Ishikawa (cell line): Measurements from ENCODE around the gene IMMP2L.

Source experiments
- CEBPB ChIP-seq: IDR thresholded peaks from 2 replicates; pipeline ENCODE4 v1.6.1; 2012
- CREB1 ChIP-seq: IDR thresholded peaks from 2 replicates; pipeline ENCODE4 v1.6.1; 2012; ENCODE audit warnings: low read depth
- EGR1 ChIP-seq: IDR thresholded peaks from 2 replicates; pipeline ENCODE4 v1.6.1; 2012
- EP300 ChIP-seq: IDR thresholded peaks from 2 replicates; pipeline ENCODE4 v1.6.1; 2012; ENCODE audit warnings: borderline replicate concordance
- FOXM1 ChIP-seq: IDR thresholded peaks from 2 replicates; pipeline ENCODE4 v1.6.1; 2012; ENCODE audit warnings: low read depth, borderline replicate concordance
- NFIC ChIP-seq: IDR thresholded peaks from 2 replicates; pipeline ENCODE4 v1.6.1; 2012
- RAD21 ChIP-seq: IDR thresholded peaks from 2 replicates; pipeline ENCODE4 v1.6.1; 2012; ENCODE audit warnings: low read depth
- TAF1 ChIP-seq: IDR thresholded peaks from 2 replicates; pipeline ENCODE4 v1.6.1; 2012; ENCODE audit warnings: low read depth, mild to moderate bottlenecking
- TCF12 ChIP-seq: IDR thresholded peaks from 2 replicates; pipeline ENCODE4 v1.6.1; 2012; ENCODE audit warnings: low read depth
- TEAD4 ChIP-seq: IDR thresholded peaks from 2 replicates; pipeline ENCODE4 v1.6.1; 2012
- YY1 ChIP-seq: IDR thresholded peaks from 2 replicates; pipeline ENCODE4 v1.6.1; 2012; ENCODE audit warnings: low read depth
- ZBTB7A ChIP-seq: IDR thresholded peaks from 2 replicates; pipeline ENCODE4 v1.6.1; 2012; ENCODE audit warnings: low read depth
- TF ChIP-seq, protein P1 (sequence below): IDR thresholded peaks from 2 replicates; pipeline ENCODE4 v1.6.1; 2012
- TF ChIP-seq, protein P2 (sequence below): IDR thresholded peaks from 2 replicates; pipeline ENCODE4 v1.6.1; 2012
- TF ChIP-seq, protein P3 (sequence below): IDR thresholded peaks from 2 replicates; pipeline ENCODE4 v1.6.1; 2012; ENCODE audit warnings: low read depth, mild to moderate bottlenecking

Gene IMMP2L

DNA sequence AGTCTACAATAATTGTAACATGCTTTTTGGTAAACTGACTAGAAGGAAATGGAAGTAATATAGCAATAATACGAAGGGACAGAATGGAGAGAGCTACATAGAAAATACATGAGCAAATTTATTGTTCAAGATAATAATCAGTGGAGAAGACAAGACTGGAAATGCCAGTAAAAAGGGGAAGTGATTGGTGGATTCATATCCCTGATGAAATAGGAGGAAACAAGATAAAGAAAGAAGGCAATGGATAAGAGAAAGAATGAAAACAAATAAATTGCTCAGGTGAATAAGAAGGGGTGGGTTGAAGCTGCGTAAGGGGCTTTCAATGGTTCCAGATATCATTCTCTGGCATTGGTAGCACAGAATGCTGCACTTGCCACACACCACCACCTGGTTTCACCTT, 335.5 kb downstream of the IMMP2L start:
- TF ChIP-seq FOXM1 (no peak), TCF12 (no peak), CEBPB (no peak), RAD21 (no peak), NFIC (no peak), YY1 (no peak), EGR1 (no peak), ZBTB7A (no peak), TEAD4 (no peak), CREB1 (no peak), TAF1 (no peak), EP300 (no peak)
- TF ChIP-seq, protein P1, sequence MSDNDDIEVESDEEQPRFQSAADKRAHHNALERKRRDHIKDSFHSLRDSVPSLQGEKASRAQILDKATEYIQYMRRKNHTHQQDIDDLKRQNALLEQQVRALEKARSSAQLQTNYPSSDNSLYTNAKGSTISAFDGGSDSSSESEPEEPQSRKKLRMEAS, result no peak
- TF ChIP-seq, protein P2, sequence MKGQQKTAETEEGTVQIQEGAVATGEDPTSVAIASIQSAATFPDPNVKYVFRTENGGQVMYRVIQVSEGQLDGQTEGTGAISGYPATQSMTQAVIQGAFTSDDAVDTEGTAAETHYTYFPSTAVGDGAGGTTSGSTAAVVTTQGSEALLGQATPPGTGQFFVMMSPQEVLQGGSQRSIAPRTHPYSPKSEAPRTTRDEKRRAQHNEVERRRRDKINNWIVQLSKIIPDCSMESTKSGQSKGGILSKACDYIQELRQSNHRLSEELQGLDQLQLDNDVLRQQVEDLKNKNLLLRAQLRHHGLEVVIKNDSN, result no peak

DNA sequence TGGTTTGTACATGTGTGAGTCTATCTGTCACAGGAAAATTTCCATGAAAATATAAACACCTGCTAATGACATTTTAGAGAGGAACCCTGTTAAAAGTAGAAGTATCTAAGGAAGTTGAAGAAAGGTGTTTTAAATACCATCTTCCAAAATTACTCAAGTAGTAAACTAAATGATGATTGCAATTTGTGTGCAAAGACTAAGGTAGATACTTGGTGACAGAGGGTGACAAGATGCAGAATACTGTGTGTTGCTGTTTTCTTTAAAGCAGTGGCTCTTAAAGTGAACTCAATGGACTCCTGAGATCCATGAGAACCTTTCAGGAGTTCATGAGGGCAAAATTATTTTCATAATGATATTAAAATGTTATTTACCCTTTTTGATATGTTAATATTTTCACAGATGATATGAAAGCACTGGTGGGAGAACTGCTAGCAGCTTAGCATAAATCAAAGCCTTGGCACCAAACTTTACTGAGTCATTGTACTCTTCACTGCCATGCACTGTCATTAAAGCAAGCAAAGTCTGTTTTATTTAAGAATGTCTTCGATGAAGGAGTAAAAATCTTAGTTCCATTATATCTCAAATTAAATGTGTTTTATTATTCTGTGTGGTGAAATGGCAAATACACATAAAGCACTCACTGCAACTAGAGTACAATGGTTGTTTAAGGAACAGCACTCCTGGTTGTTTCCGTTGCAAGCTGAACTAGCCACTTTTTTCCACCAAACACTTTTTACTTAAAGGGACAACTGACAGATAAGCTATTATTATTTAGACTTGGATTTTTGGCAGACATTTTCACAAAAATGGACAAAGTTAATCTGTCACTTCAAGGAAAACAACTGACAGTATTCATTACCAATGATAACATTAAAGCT, 337.7 kb downstream of the IMMP2L start:
- TF ChIP-seq TCF12 (no peak), YY1 (no peak), TEAD4 (no peak), RAD21 (no peak), EGR1 (no peak), ZBTB7A (no peak), FOXM1 (no peak), CEBPB (no peak), TAF1 (no peak), NFIC (no peak), CREB1 (no peak), EP300 (no peak)
- TF ChIP-seq, protein P3, sequence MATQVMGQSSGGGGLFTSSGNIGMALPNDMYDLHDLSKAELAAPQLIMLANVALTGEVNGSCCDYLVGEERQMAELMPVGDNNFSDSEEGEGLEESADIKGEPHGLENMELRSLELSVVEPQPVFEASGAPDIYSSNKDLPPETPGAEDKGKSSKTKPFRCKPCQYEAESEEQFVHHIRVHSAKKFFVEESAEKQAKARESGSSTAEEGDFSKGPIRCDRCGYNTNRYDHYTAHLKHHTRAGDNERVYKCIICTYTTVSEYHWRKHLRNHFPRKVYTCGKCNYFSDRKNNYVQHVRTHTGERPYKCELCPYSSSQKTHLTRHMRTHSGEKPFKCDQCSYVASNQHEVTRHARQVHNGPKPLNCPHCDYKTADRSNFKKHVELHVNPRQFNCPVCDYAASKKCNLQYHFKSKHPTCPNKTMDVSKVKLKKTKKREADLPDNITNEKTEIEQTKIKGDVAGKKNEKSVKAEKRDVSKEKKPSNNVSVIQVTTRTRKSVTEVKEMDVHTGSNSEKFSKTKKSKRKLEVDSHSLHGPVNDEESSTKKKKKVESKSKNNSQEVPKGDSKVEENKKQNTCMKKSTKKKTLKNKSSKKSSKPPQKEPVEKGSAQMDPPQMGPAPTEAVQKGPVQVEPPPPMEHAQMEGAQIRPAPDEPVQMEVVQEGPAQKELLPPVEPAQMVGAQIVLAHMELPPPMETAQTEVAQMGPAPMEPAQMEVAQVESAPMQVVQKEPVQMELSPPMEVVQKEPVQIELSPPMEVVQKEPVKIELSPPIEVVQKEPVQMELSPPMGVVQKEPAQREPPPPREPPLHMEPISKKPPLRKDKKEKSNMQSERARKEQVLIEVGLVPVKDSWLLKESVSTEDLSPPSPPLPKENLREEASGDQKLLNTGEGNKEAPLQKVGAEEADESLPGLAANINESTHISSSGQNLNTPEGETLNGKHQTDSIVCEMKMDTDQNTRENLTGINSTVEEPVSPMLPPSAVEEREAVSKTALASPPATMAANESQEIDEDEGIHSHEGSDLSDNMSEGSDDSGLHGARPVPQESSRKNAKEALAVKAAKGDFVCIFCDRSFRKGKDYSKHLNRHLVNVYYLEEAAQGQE, result no peak
- TF ChIP-seq, protein P1, result no peak
- TF ChIP-seq, protein P2, result no peak

DNA sequence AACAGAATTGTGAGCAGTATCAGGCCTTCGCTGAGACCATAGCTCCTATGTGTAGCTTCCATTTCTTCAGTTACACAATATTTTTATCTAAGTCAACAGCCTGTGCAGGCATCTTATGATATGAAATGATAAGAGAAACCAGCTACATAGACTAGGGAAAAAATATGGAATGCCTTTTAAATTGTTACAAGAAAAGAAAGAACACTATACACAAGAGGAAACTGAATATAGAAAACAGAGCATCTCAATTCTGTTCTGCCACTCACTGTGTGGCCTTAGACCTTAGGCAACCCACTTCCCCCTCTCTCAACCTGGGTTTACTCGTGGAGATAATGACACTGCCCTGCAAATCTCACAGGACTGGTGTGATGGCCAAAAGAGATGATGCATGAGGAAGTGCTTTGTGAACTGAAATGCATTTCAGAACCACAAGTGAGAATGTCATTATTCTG, 338.5 kb downstream of the IMMP2L start:
- TF ChIP-seq TEAD4, result no peak
- no peak for TF ChIP-seq ZBTB7A

DNA sequence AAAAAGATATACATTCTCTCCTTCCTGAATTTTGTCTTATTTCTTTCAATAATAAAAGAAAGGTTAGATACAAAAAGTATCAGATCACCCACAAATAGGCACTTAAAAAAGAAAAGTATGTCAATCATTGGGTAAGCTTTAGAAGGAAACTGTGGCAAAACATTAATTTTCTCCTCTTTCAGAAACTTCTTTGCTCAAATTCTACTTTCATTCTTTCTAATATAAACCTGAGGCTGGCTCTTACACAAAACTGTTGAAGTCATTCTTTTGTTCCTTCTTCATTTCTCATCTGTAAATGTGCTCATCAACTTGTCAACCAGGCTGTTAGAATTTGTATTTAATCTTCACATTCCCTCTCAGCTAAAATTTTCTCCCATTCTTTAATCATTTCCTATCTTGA, 346.7 kb downstream of the IMMP2L start:
- no peak for TF ChIP-seq YY1
- TF ChIP-seq FOXM1, result no peak
- TF ChIP-seq CEBPB, result no peak
- TF ChIP-seq ZBTB7A, result no peak
- TF ChIP-seq RAD21, result no peak
- no peak for TF ChIP-seq CREB1
- TF ChIP-seq EGR1, result no peak
- TF ChIP-seq, protein P2, result no peak
- TF ChIP-seq, protein P3, result no peak
- TF ChIP-seq TEAD4, result no peak
- TF ChIP-seq NFIC, result no peak

DNA sequence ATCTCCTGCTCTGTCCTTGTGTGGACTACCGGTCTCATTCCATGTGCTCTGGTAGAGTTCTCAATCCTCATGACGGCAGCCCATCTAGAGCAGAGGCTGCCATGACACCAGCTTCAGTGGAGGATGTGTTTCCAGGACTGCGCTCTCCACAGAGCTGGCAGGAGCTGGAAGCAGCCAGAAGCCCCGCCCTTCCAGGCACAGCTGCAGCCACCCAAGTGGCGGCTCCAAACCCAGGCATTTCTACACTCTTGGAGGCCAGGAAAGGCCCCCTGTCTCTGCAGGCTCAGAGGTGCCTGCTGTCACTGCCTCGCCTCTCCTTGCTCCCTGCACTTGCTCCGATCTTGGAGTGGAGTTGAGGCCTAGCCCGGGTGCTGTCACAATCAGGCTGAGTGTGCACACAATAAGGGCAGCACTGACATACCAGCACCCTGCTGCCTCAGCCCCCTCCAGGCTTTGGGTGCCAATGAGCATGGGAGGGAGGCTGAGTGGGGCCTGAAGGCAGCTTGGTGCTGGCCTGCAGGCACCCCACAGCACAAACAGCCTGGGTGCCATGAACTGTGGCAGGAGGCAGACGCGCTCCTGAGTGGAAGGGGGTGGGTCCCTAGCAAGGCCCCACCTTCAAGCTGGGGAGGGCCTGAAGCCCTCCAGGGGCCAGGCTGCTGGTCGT, 349.3 kb downstream of the IMMP2L start:
- TF ChIP-seq YY1 (no peak), FOXM1 (no peak), CEBPB (no peak), EGR1 (no peak), ZBTB7A (no peak), EP300 (no peak), NFIC (no peak)
- TF ChIP-seq, protein P3, result no peak
